IPS-18c (cell line): ENCODE results near the gene SERPINA10.

Source experiments
- H3K4me3 ChIP-seq: 2 replicates; pipeline ENCODE4 v1.7.0; 2013; ENCODE audit warnings: low read depth, mild to moderate bottlenecking, low read length, moderate library complexity; ENCODE audit not compliant: insufficient read depth
- H3K9me3 ChIP-seq: one replicate; pipeline ENCODE4 v1.6.1; 2013; ENCODE audit warnings: mild to moderate bottlenecking, low read length, moderate library complexity; ENCODE audit not compliant: control insufficient read depth, insufficient read depth

SERPINA10 gene

DNA sequence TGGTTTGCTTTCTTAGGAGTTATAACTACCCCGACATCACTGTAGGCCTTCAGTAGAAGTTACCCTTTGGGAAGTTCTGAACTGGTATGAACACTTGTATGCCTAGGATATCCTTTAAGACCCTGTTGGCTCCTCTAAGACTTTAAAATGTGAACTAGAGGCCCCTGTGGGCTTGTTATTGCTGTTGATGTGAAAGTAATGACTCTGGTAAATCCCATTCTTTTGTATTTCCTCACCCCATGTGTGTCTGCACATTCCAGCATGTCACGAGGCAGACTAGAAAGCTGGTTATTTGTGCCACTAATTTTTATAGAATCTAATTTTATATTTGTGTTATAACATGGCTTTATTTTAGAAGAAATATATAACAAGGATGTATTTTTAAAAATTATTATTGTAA, 48.9 kb downstream of the SERPINA10 start:
- H3K9me3 ChIP-seq, result no peaks in the 10 kb centered on the region
- H3K4me3 ChIP-seq, result no peak overlapping the region

DNA sequence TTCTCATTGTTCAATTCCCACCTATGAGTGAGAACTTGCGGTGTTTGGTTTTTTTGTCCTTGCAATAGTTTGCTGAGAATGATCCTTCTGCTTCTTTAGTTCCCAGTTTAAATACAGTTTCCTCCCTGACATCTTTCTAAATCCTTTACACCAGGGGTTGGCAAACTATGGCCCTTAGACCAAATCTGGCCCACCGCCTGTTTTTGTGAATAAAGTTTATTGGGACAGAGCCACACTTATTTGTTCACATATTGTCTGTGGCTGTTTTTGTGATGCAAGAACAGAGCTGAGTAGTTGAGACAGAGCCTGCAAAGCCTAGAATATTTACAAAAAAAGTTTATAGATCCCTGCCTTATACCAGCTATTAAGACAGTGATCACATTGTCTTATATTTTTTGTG, 53.7 kb downstream of the SERPINA10 start:
- H3K9me3 ChIP-seq, result no peaks in the 10 kb centered on the region

DNA sequence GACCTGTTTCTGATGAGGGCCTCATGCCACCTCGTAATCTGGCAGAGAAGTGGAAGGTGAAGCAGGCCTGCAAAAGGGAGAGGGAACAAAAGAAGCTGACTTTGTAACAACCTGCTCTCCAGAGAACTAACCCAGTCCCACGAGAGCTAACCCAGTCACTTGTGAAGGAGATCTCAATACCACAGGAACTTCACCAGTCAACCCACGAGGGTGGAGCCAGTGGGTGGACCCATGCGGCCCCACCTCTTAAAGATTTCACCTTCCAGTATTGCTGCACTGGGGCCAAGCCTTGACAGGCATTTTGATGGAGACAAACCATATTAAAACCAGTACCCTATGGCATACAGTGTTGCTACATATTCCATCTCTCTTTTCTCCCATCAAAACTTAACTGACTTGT, 55.1 kb downstream of the SERPINA10 start:
- no peaks in the 10 kb centered on the region for H3K9me3 ChIP-seq

More for the DNA sequence above, 53.7 kb downstream of the SERPINA10 start:
- no peak overlapping the region for H3K4me3 ChIP-seq

DNA sequence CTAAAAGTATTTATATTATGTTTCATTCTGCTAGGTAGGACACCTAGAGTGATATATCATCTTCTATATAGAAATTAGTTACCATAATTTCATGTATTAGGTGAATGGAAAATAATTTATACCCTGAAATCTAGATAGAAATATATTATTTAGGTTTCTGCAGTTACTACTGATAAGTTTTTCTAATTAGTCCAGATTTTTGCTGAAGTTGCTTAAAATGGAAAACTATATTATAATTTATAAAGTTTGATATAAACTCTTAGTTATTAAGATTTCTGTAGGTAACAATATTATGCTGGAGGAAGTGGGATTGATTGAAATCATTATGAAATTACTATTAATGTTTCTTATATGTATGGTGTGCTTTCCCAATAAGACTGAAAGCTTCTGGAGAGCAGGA, 56.0 kb downstream of the SERPINA10 start:
- Histone ChIP-seq H3K4me3 (no peak overlapping the region), H3K9me3 (no peaks in the 10 kb centered on the region)

More for the DNA sequence above, 55.1 kb downstream of the SERPINA10 start:
- H3K4me3 ChIP-seq, result no peak overlapping the region
